Measurements from ENCODE around the gene ABHD12B. TPM values are rescaled to one million over a fixed set of nuclear protein-coding genes. Genes with fewer than 3 reads are reported as not detected.

The ABHD12B gene, protein sequence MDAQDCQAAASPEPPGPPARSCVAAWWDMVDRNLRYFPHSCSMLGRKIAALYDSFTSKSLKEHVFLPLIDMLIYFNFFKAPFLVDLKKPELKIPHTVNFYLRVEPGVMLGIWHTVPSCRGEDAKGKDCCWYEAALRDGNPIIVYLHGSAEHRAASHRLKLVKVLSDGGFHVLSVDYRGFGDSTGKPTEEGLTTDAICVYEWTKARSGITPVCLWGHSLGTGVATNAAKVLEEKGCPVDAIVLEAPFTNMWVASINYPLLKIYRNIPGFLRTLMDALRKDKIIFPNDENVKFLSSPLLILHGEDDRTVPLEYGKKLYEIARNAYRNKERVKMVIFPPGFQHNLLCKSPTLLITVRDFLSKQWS
- not detected for total RNA-seq
- long read RNA-seq, result 0 reads

DNA sequence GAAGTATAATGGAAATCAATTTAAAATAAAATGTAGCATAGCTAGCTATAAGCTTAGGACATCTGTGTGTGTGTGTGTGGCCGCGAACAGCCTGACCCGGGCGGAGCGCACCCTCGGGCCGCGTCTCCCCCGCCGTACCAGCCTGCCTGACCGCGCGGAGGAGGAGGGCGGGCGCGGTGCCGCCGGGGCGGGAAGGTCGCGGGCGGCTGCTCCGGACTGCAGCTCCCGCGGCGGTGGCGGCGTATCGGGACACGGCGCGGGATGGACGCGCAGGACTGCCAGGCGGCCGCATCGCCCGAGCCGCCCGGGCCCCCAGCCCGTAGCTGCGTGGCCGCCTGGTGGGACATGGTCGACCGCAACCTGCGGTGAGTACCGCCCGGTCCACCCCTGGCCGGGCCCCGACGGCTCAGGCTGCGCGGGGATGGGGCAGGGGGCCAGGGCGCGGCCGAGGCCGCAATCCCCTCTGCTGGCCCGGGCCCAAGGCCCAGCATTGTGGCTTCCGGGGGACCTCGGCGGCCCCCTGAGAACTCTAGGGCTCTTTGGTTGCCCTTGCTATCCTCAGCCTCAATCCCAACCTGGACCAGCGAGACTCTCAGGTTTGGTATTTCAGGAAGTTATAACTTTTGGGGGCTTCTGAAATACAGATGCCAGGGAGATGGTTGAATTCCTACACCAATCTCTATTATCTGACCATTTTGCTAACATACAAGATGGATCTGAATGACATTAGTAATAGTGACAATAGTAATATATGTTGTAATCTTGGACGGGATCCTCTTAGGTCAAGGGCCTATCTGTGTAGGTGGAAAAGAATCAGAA lies at the start of gene ABHD12B:
Gene ABHD12B (plus strand): TSS at position 140 of the 819 bp plus-strand sequence. CDS start 122 bp downstream, at position 262.
- DNase-seq (ENCODE audit: low spot score), result no peak

DNA sequence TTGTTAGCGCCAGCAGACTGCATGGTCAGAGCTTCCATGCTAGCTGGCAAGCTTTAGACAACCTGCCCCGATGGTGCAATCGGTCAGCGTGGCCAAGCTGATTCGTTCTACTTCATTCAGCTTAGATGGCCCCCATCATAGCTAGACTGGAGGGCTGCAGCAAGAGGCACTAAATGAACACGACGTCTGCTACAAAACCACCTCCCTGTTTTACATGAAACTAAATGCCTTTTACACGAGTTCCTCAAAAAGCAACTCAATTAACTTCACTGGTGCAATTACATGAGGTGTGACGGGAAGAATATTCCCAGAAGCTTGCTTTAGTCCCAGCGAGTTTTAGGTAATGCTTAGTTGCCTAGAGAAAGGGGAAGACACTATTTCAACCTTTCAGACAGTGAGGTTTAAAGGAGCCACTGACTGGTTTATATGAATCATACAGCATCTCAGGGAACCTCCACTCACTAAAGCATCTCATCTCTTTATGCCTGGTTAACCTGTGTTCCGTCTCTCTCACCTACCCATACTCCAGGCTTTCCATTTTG lies 49.3 kb upstream of the ABHD12B start:
- no peak for DNase-seq (ENCODE audit: low spot score)

DNA sequence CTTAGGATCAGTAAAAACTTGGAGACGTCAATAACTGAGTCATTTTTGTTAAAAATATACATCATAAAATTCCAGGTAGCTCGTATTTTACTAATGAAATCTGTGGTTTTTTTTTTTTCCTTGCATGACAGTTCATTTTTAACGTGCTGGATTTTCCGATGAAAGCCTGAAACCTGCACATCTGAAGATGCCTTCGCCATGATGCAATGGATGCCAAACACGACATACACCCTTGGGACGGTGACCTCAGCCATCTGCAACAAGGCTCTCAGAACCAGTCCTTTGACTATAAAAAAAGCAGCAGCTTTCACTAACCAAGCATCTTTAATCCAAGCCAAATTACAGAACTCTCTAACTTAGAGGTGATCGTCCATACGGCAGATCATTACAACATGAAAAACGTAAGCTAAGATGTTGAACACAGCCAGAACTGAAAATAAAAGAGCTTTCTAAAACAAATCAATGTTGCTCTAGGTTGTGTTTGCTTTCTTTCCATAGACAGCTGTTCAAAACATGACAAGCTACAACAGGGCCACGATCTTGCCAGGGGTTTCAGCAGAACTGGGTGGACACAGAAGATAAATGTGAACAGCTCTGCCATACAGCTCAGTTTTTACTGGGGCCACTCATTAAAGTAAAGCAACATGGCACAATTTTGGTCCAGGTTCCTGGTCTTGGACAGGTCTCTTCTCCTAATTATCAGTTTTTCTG lies 48.6 kb upstream of the ABHD12B start:
- DNase-seq (ENCODE audit: low spot score), result no peak

DNA sequence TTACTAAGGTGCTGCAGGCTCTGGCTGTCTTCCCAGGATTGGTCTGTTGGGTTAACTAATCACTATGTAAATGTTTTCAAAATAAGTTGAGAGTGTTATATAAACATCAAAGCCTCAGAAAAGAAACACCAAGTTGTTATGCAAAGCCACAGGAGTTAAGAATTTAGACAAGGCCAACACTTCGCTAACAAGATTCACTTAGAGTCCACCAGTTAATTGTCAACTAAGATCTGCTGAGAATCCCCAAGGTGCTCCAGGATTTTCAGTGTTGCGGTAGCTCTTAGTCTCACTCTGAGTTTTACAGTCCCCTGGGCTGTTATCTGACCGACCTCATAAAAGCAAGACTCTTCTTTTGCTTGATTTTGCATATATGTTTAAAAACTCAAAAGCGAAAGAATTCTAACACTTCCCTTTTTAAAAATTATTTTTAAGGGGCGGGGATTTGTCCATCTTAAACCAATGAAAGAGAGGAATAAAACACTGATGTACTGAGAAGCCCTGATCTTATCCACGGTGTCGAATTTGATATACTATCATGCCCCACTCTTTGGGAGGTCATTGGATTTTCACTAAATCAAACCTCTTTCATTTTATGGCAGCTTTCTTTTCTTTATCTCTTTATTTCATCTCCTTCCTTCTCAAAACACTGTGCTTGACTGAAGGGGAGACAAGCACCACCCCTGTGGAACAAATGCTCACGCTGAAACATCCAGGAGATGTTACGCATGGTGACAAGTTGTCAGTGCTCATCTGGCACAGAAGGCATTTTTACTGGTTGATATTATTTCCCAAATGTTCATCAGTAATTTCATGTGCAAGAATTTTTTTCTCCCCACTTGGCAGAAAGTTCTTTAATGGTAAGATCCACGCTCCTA lies 47.9 kb upstream of the ABHD12B start:
- DNase-seq (ENCODE audit: low spot score), result no peak

DNA sequence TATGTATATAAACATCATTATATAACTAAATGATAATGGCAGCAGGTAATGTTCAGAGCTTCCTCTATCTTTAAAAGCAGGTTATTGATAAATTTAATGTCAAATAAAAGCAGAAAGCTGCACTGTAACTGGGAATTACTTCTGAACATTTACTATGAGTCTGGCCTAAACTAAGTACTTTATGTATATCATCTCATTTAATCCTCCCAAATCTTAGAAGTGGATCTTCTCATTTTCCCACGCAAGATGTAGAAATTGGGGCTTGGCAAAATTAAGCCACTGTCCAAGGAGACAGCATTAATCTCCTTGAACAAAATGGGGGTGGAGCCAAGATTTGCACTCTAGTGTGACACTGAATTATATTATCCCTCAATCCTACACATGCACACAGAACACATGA lies 46.5 kb upstream of the ABHD12B start:
- no peak for DNase-seq (ENCODE audit: low spot score)

DNA sequence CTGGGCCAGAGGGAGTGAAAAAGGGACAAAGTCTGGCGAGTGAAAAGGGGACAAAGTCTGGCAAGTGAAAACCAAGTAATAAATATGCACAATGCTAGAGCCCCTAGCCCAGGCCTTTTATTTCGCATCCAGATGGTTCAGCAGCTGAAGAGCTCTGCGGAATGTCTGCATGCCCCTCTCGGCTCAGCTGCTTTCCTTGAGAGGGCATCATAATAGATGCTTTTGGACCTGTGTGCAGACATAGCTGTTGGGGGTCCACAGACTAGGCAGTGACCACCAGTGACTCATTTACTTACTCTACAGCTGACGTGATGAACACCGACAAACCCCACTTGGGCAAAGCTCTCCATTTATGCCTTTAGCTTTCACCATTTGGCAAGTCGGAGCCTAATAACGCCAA lies 45.2 kb upstream of the ABHD12B start:
- DNase-seq (ENCODE audit: low spot score), result no peak

DNA sequence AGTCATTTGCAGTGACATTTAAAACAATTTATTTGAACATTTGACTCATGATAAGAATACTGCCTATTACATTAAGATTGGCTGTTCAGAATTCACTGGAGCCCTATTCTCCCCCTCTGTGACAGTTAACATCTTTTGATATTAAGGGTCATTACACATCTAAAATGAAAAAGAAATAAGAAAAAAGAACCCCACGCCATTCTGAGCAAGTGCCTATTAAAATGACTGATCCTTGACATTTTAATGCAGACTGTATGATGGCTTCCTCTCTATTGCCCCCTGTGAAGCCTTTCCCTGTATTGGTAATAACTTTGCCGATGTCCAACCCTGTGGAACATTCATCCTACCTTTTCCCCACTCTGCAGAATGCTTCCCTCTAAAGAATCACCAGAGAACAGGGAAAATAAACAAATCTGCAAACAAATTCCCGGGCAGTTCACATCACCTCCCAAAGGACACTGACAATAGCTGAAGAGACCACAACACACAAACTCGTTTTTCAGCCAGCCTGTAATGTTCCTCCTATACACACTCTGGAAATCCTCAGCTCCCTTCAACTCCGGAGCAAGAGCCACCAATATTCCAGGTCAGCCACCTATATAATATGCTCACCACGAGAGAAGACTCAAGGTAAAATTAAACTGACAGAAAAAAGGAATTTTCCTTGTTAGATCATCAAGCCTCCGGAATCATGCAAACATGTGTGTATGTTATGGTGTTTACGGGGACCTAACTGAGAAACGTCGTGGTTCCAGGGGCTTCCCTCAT lies 42.9 kb upstream of the ABHD12B start:
- DNase-seq (ENCODE audit: low spot score), result no peak

DNA sequence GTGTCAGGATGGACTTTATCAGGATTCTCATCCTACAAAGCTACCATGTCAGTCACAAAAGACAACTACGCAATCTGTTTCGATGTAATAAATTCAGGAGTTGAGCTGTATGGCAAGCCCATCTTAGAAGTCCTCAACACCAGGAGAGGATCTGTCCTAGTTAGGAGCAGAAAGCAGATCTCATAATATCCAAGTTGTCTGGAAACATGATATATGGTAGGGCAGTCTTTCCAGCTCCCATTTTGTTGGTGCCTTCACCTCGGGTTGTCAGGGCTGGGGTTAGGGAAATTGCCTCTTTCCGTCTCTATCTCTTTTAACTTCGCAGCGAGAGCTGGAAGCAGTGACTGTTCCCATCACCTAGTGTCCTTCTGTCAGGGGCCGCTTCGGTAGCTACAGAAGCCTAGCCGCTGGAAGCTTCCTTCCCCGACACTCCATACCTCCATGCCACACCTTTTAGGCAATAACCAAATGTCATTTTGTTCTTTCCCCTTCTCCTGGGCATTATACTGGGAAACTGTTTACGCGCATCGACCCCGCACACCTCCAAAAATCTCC lies 42.3 kb upstream of the ABHD12B start:
- no peak for DNase-seq (ENCODE audit: low spot score)

DNA sequence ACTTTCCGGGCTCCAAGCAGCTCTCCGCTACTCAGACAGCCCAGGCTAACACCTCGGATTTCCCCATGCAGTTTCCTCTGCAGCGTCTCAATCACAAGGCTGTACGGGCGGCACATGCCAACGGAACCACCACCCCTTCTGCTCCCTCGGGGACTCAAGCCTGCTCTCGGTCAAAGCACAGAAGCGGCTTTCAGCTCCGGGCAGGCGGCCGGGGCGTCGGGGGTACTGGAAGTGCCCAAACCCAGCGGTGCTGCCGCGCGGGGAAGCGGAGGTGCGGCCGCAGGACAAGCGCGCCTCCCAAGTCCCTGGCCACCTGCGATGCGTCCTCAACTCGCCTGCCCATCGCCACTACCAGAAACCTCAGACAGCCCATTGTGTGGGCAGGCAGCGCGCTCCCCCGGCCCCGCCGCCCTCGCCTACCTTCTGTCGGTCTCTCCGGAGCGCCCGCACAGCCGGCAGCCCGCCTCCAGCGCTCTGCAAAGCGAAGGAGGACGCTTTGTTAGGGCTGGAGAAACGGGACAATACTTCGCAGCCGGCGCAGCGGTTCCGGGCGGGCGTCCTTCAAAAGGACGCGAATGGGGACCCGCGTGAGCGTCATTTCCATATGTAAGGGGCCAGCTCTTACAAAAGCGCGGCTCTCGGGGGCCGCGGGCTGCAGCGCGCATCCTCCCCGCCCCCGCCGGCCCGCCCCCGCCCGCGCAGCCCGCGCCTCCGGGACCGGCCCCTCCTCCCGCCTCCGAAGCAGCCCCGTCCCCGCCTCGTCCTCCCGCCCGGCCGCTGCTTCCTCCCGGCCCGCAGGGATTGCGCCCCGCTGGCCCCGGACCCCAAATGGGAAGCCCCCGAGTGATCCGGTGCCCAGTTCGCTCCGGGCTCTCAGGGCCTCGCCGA lies 41.6 kb upstream of the ABHD12B start:
- peak; percentile 90 for DNase-seq (ENCODE audit: low spot score)

DNA sequence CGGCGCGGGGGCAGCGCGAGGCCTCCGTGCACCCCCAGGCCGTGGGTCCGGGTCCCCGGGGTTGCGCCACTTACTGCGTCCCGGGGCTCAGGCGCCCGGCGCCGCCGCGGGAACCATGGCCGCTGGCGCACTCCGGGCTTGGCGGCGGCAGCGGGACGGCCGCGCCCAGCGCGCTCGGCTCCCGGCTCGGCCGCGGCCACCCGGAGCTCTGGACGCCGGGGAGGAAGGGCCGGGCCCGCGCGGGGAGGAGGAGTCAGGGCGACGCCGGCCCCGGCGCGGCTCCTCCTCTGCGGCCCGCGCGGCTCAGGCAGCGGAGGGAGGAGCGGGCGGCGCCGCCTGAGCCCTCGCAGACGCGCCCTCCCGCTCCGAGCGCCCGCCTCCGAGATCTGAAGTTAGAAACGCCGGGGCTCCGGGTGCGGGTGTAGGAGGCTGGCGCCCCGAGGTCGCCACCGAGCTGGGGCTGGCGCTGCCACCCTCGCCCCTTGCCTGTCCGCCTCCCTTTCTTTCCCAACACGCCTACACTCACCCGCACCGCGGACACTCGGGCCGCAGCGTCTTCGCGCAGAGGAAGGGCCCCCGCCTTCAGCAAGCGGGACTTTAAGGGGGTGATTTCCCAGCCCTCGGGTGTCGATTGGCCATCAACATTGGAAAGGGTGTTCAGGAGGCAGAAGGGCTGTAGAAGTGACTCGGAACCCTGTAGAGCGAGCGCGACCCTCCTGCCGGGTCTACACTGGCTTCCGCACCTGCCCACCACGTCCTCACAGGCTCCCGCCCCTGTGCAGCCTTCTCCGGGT lies 40.7 kb upstream of the ABHD12B start, which contains the start of gene NIN:
Gene NIN (minus strand): TSS at position 231 of the 794 bp plus-strand sequence. CDS start 9,106 bp downstream, outside the sequence.
- DNase-seq (ENCODE audit: low spot score), result peak; percentile 91

DNA sequence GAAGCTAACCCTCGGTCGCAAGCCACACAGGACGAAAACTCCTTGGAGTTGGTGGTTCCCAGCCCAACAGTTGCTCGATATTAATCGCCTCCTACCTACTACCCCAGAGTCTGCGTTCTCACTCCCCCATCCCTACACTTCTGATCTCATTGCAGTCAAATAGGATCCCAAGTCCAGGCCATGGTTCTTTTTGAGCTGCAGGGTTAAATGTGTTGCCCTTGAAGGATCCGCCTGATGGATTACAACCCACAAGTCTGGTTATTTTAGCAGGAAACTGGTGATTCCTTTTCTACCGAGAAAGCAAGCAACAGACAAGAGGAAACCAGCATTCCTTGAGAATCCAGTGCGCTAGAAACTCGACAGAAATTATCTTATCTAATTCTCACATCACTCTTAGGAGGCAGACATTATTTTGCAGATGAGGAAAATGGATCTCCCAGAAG lies 40.1 kb upstream of the ABHD12B start:
- no peak for DNase-seq (ENCODE audit: low spot score)

DNA sequence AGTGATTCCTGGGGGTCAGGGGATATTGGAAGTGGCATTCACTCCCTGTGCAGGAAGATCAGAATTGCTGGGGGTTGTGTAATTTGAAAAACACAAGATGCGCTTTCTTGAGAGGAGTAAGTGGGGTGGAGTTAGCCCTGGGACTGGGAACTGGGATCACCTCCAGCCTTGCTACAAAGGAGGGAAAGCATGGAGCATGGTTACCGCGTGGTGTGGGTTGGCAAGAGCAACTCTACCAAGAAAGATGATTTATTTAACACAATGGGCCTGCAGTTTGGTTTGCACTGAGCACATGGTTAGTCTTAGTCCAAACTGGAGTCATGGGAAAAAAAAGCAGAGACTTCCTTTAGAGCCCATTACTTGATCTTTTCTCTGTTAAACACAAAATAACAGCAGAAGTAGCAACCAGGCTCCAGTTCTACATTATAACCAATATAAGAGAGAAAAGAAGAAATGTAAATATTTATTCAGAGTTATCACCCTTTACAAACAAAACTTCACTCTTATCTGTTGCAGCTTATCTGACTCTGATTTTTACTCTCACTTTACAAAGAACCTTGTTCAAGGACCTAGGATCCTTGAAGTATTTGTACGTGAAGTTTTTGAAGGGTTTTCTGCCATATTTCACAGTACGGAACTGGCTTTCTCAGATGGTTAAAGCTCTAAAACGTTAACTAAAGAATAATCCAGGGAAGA lies 38.8 kb upstream of the ABHD12B start:
- no peak for DNase-seq (ENCODE audit: low spot score)

DNA sequence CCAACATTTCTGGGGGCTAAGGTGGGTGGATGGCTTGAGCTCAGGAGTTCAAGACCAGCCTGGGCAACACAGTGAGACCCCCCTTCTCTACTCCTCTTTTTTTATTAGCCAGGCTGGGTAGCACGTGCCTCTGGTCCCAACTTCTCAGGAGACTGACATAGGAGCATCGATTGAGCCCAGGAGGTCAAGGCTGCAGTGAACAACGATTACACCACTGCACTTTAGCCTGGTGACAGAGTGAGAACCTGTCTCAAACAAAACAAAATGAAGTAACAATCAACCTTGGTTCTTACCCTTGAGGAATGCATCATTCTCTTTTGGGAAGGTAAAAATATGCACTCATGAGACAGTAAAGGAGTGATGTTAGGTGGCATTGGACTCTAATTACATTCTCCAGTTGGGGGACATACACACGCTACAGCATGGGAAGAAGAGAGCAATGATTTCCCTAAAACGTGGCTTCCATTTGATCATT lies 37.0 kb upstream of the ABHD12B start:
- no peak for DNase-seq (ENCODE audit: low spot score)

DNA sequence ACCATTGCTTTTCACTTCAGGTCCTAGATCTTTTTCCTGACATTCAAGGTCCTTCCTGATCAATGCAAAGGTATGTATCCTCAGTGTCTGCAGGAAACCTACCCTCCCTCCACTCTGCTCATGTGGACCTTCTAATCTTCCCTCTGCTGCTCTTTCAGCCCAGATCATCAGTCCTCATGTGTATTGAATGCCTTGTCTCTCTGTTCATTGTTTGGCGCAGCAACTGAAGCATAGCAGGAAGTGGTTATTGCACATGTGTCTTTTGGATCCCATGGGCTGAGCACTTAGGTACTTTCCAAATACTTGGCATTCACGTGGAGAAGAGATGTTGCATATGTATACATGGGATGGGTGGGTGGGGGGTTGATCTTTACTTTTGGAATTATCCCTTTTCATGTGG lies 36.6 kb upstream of the ABHD12B start:
- no peak for DNase-seq (ENCODE audit: low spot score)

DNA sequence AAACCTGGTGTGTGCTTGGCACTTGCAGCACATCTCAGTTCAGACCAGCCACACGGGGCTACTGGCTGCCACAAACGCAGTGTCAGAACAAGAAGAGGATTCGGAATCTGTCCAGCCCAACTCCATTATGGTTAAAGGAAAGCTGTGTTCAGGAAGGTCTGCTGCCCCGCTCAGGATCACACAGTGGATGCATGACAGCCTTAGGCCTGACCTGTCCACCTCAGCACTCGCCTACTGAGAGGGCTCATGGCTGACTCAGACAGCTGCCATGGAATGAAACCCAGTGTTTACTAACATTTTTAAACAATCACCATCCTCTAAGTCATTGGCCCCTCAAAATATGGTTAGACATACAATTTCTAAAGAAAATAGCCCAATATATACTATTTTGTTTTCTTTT lies 35.3 kb upstream of the ABHD12B start:
- no peak for DNase-seq (ENCODE audit: low spot score)

DNA sequence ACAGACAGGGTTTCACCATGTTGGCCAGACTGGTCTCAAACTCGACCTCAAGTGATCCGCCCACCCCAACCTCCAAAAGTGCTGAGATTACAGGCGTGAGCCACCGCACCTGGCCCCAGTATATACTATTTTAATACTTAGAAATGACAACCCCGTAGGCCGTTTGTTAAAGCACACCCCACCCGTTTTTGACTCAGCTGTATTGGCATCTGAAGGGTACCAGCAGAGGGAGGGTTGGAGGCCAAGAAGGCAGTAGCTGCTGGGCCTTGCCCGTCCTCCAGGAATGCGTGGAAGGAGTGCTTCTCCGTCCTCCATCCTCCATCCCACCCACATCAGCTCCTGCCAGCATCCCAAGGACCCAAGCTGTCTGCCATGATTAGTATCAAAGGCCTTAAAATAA lies 34.6 kb upstream of the ABHD12B start:
- DNase-seq (ENCODE audit: low spot score), result no peak

Measured in mesenteric fat pad (tissue), 1 donor.